Sciatic nerve (tissue), 2 donors: ENCODE measurements around the gene APBB2. TPM values are rescaled to one million over a fixed set of nuclear protein-coding genes. Genes with fewer than 3 reads are reported as not detected.
A peak's percentile ranks its signal among the peaks of the same experiment; 100 is the strongest.

Source experiments
- ATAC-seq: fragments of 200-7000 bp; cut with Tn5 transposase; one replicate; pipeline ENCODE4 v1.9.1; 2020; ENCODE audit warnings: mild to moderate bottlenecking, moderate library complexity
- DNase-seq: peaks from one replicate; pipeline ENCODE4 v3.0.0-alpha.2; 2020; ENCODE audit warnings: low spot score
- intact Hi-C: fragments of 100-400 bp; cut with DNase I; formaldehyde crosslinking; loops from one replicate; pipeline ENCODE4 v1.14.2; 2022
- total RNA-seq: library from RNA; stranded (reverse); fragmentation: NEBNext Ultra II Directional; extraction: Animal tissue kit (Norgen Biotek cat#: 25700); gene quantifications from one replicate; pipeline ENCODE4 v1.2.1, GENCODE V29; 2021
- donor health status: DM: no; HTN: no; CAD: no.
- donor health status: DM: no; HTN: no; CAD: no.

Gene APBB2
- total RNA-seq, 1 donor from 2014 or later: 147 TPM

- no peak for ATAC-seq
- no peak for DNase-seq
- intact Hi-C loops: no loop called here
These were observed 227.2 kb downstream of the APBB2 start for GRCh38 chr4:40987151-40987550.

- ATAC-seq (peak; percentile 56), DNase-seq (no peak)
- intact Hi-C loops: no loop called here
These were observed 228.0 kb downstream of the APBB2 start for GRCh38 chr4:40986375-40986774.

- intact Hi-C loops: no loop called here
- no peak for ATAC-seq
- DNase-seq: no peak
These were observed 230.3 kb downstream of the APBB2 start for GRCh38 chr4:40984051-40984450.

- intact Hi-C loops: no loop called here
- ATAC-seq: no peak
- DNase-seq: no peak
These were observed 233.9 kb downstream of the APBB2 start for GRCh38 chr4:40980318-40980883.

- ATAC-seq: no peak
- no peak for DNase-seq
- intact Hi-C loops: no loop called here
These were observed 235.8 kb downstream of the APBB2 start for GRCh38 chr4:40978548-40978947.

- DNase-seq: no peak
- peak; percentile 66 for ATAC-seq
These were observed 238.0 kb downstream of the APBB2 start for GRCh38 chr4:40976343-40976742.

GRCh38 chr4:40972722-40973121 is 241.6 kb downstream of the APBB2 start:
- no peak for ATAC-seq

More at GRCh38 chr4:40976343-40976742, 238.0 kb downstream of the APBB2 start:
- intact Hi-C loops: loop anchor here (2.0 kb wide), 1 partner anchor 238 kb away; the partner anchor contains the start of gene APBB2

GRCh38 chr4:40971338-40971737 is 243.0 kb downstream of the APBB2 start:
- DNase-seq (no peak), ATAC-seq (no peak)
- intact Hi-C loops: no loop called here

More at GRCh38 chr4:40972722-40973121, 241.6 kb downstream of the APBB2 start:
- DNase-seq: no peak
- intact Hi-C loops: no loop called here

- intact Hi-C loops: no loop called here
These were observed 244.8 kb downstream of the APBB2 start for GRCh38 chr4:40969501-40969900.

GRCh38 chr4:40967550-40967949 is 246.8 kb downstream of the APBB2 start:
- intact Hi-C loops: no loop called here
- no peak for DNase-seq
- peak; percentile 38 for ATAC-seq

More at GRCh38 chr4:40969501-40969900, 244.8 kb downstream of the APBB2 start:
- ATAC-seq (no peak), DNase-seq (no peak)

GRCh38 chr4:40966091-40966490 is 248.3 kb downstream of the APBB2 start:
- DNase-seq (no peak), ATAC-seq (no peak)
- intact Hi-C loops: no loop called here

- intact Hi-C loops: no loop called here
- DNase-seq: no peak
These were observed 250.4 kb downstream of the APBB2 start for GRCh38 chr4:40963897-40964478.

GRCh38 chr4:40962551-40963180 is 251.7 kb downstream of the APBB2 start:
- intact Hi-C loops: no loop called here
- ATAC-seq (no peak), DNase-seq (no peak)

More at GRCh38 chr4:40963897-40964478, 250.4 kb downstream of the APBB2 start:
- no peak for ATAC-seq

GRCh38 chr4:40960941-40961340 is 253.4 kb downstream of the APBB2 start:
- no peak for DNase-seq
- intact Hi-C loops: no loop called here
- no peak for ATAC-seq

GRCh38 chr4:40957281-40957680 is 257.1 kb downstream of the APBB2 start:
- ATAC-seq (no peak), DNase-seq (no peak)
- intact Hi-C loops: no loop called here

GRCh38 chr4:40956721-40957255 is 257.6 kb downstream of the APBB2 start:
- no peak for DNase-seq

GRCh38 chr4:40954088-40954668 is 260.2 kb downstream of the APBB2 start:
- intact Hi-C loops: no loop called here
- ATAC-seq (peak; percentile 76), DNase-seq (no peak)

More at GRCh38 chr4:40956721-40957255, 257.6 kb downstream of the APBB2 start:
- no peak for ATAC-seq
- intact Hi-C loops: no loop called here

- DNase-seq (peak; percentile 67), ATAC-seq (peak; percentile 93)
- intact Hi-C loops: no loop called here
These were observed 260.9 kb downstream of the APBB2 start for GRCh38 chr4:40953283-40954087.

- DNase-seq: no peak
- ATAC-seq: no peak
- intact Hi-C loops: no loop called here
These were observed 261.7 kb downstream of the APBB2 start for GRCh38 chr4:40952672-40953071.
